Parathyroid adenoma (tissue), 2 donors: Measurements from ENCODE around the gene PDCD4.

Source experiments
- H2AFZ ChIP-seq: fragments of 300-600 bp; sonication (generic); one replicate; pipeline ENCODE4 v1.7.0; 2017; ENCODE audit warnings: antibody characterized with exemption, mild to moderate bottlenecking
- H3K27ac ChIP-seq: fragments of 300-600 bp; sonication (generic); one replicate; pipeline ENCODE4 v1.7.0; 2017
- H3K27me3 ChIP-seq: fragments of 300-600 bp; sonication (generic); one replicate; pipeline ENCODE4 v1.7.0; 2017; ENCODE audit warnings: low read length; ENCODE audit not compliant: control insufficient read depth, insufficient read depth
- H3K36me3 ChIP-seq: fragments of 300-600 bp; sonication (generic); one replicate; pipeline ENCODE4 v1.7.0; 2017; ENCODE audit warnings: low read length; ENCODE audit not compliant: control insufficient read depth, insufficient read depth
- H3K4me1 ChIP-seq: fragments of 300-600 bp; sonication (generic); one replicate; pipeline ENCODE4 v1.7.0; 2017; ENCODE audit warnings: control low read depth
- H3K4me2 ChIP-seq: fragments of 300-600 bp; sonication (generic); one replicate; pipeline ENCODE4 v1.7.0; 2017; ENCODE audit warnings: low read length
- H3K4me3 ChIP-seq: fragments of 300-600 bp; sonication (generic); one replicate; pipeline ENCODE4 v1.7.0; 2017; ENCODE audit warnings: low read depth, low read length
- H3K79me2 ChIP-seq: fragments of 300-600 bp; sonication (generic); one replicate; pipeline ENCODE4 v1.7.0; 2017; ENCODE audit warnings: control low read depth
- H3K9ac ChIP-seq: fragments of 300-600 bp; sonication (generic); one replicate; pipeline ENCODE4 v1.7.0; 2017; ENCODE audit warnings: mild to moderate bottlenecking
- H3K9me3 ChIP-seq: fragments of 300-600 bp; sonication (generic); one replicate; pipeline ENCODE4 v1.7.0; 2017; ENCODE audit warnings: low read length; ENCODE audit not compliant: control insufficient read depth
- TF ChIP-seq, protein P1 (sequence below): fragments of 300-600 bp; sonication (generic); IDR thresholded peaks from one replicate; pipeline ENCODE4 v1.7.0; 2017; ENCODE audit warnings: antibody characterized with exemption, mild to moderate bottlenecking
- donor health status: primary hyperparathyroidism.

Gene PDCD4

DNA sequence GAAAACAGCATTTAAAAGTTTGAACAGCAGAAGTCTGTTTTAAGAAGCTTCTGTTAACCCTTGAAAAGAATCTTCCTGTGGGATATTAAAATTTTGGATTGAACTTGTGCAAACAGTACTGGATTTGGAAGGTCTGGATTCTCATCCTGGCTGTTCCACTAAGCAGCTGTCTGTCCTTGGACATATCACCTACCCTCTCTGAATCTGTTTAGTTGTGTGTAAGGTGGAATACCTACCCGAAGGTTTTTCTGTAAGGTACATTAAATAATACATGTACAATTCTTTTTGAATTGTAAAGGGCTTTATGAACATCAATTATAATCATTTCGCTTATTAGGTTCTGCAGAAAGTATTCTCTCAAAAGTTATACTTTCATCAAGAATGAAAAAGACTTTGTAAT lies 2.2 kb downstream of the PDCD4 start:
- peaks cover 21% of the 10 kb centered on the region for H3K4me1 ChIP-seq
- H2AFZ ChIP-seq: no peak overlapping the region
- peaks cover 21% of the 10 kb centered on the region for H3K36me3 ChIP-seq
- H3K4me2 ChIP-seq: peak overlapping the region; percentile 94
- H3K27me3 ChIP-seq: no peaks in the 10 kb centered on the region
- H3K79me2 ChIP-seq: peaks cover 52% of the 10 kb centered on the region
- TF ChIP-seq, protein P1, sequence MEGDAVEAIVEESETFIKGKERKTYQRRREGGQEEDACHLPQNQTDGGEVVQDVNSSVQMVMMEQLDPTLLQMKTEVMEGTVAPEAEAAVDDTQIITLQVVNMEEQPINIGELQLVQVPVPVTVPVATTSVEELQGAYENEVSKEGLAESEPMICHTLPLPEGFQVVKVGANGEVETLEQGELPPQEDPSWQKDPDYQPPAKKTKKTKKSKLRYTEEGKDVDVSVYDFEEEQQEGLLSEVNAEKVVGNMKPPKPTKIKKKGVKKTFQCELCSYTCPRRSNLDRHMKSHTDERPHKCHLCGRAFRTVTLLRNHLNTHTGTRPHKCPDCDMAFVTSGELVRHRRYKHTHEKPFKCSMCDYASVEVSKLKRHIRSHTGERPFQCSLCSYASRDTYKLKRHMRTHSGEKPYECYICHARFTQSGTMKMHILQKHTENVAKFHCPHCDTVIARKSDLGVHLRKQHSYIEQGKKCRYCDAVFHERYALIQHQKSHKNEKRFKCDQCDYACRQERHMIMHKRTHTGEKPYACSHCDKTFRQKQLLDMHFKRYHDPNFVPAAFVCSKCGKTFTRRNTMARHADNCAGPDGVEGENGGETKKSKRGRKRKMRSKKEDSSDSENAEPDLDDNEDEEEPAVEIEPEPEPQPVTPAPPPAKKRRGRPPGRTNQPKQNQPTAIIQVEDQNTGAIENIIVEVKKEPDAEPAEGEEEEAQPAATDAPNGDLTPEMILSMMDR: no peak
- H3K4me3 ChIP-seq: peak overlapping the region; percentile 82
- no peaks in the 10 kb centered on the region for H3K9me3 ChIP-seq
- H3K9ac ChIP-seq: peak overlapping the region; percentile 24
- H3K27ac ChIP-seq: peak overlapping the region; percentile 100

DNA sequence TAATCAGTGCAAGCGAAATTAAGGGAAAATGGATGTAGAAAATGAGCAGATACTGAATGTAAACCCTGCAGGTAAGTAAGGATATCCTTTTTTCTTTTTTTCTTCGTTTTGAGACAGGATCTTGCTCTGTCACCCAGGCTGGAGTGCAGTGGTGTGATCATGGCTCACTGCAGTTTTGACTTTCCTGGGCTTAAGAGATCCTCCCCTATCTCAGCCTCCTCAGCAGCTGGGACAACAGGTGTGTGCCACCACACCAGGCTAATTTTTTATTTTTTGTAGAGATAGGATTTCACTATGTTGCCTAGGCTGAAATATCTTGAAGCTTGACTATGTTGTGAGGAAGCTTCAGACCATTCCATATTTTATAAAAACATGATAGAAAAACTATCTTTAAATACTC lies 4.3 kb downstream of the PDCD4 start:
- Histone ChIP-seq H3K4me3 (peak overlapping the region; percentile 82), H3K27ac (peak overlapping the region; percentile 100), H3K79me2 (peaks cover 56% of the 10 kb centered on the region), H2AFZ (no peak overlapping the region), H3K4me1 (peaks cover 20% of the 10 kb centered on the region), H3K36me3 (peaks cover 24% of the 10 kb centered on the region), H3K27me3 (no peaks in the 10 kb centered on the region), H3K4me2 (peak overlapping the region; percentile 94), H3K9me3 (no peaks in the 10 kb centered on the region), H3K9ac (no peak overlapping the region)
- TF ChIP-seq, protein P1: no peak

DNA sequence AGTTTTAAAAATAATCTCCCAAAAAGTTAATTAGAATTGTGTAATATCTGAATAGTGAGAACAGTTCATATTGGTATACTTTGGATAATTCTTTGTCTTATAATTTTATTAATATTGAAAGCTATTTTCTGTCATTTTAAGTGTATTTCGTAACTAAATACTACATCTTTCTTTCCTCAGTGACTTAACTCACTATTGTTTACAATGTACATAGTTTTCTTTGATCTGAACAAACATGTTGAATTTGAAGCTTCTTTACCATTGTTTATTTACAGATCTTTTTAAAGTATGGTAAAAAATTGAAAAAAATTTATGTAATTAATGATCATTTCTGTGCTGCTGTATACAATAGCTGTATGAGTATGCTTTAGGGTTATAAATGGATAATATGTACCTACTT lies 5.1 kb downstream of the PDCD4 start:
- Histone ChIP-seq H3K79me2 (peaks cover 55% of the 10 kb centered on the region), H3K4me1 (peaks cover 19% of the 10 kb centered on the region), H3K36me3 (peaks cover 24% of the 10 kb centered on the region), H3K9ac (no peak overlapping the region), H2AFZ (no peak overlapping the region), H3K4me2 (peak overlapping the region; percentile 94), H3K9me3 (no peaks in the 10 kb centered on the region), H3K4me3 (peak overlapping the region; percentile 82), H3K27me3 (no peaks in the 10 kb centered on the region), H3K27ac (no peak overlapping the region)
- TF ChIP-seq, protein P1: no peak

DNA sequence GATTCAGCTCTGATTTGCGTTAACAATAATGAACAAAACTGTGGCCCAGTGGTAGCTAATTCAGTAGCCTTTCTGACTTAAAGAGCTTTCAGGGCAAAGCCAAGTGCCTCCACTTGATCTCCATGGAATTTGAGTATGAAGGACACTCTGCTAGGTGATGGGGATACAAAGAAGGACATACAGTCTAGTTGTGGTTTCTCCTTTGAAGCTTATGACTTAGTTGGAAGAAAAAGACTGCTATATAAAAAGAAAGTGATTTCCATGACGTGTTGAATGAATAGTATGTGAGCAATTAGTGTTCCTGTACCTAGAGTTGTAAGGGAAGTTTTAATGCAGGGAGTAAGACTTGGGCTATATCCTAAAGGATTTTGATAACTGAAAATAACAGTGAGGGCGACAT lies 8.3 kb downstream of the PDCD4 start:
- Histone ChIP-seq H3K27ac (peak overlapping the region; percentile 75), H3K9ac (no peak overlapping the region), H3K4me3 (peak overlapping the region; percentile 78), H3K79me2 (peaks cover 44% of the 10 kb centered on the region), H2AFZ (no peak overlapping the region), H3K27me3 (no peaks in the 10 kb centered on the region), H3K36me3 (peaks cover 10% of the 10 kb centered on the region), H3K4me1 (peaks cover 27% of the 10 kb centered on the region), H3K4me2 (peak overlapping the region; percentile 89), H3K9me3 (no peaks in the 10 kb centered on the region)
- TF ChIP-seq, protein P1: no peak

DNA sequence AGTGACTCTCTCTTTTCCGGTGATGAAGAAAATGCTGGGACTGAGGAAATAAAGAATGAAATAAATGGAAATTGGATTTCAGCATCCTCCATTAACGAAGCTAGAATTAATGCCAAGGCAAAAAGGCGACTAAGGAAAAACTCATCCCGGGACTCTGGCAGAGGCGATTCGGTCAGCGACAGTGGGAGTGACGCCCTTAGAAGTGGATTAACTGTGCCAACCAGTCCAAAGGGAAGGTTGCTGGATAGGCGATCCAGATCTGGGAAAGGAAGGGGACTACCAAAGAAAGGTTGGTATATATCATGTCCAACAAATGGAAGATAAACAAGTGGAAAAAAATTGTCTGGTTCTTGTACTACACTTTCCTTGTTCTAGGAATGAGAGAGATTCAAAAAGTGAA lies 9.5 kb downstream of the PDCD4 start:
- H3K9ac ChIP-seq: no peak overlapping the region
- peaks cover 39% of the 10 kb centered on the region for H3K79me2 ChIP-seq
- TF ChIP-seq, protein P1: no peak
- H3K27me3 ChIP-seq: no peaks in the 10 kb centered on the region
- no peaks in the 10 kb centered on the region for H3K9me3 ChIP-seq
- H3K4me1 ChIP-seq: peaks cover 35% of the 10 kb centered on the region
- peak overlapping the region; percentile 89 for H3K4me2 ChIP-seq
- H3K36me3 ChIP-seq: peaks cover 10% of the 10 kb centered on the region
- no peak overlapping the region for H2AFZ ChIP-seq
- peak overlapping the region; percentile 75 for H3K27ac ChIP-seq
- peak overlapping the region; percentile 78 for H3K4me3 ChIP-seq
